Caco-2 (cell line): ENCODE data around the gene MTA3. TPM values are rescaled to one million over a fixed set of nuclear protein-coding genes. Genes with fewer than 3 reads are reported as not detected.

Experiments used
- BruUV-seq: library from RNA; stranded (reverse); fragments of 400-500 nt; replicated peaks from 2 replicates; lab custom pipeline; 2021; lab: Mats Ljungman, UMichigan
- CTCF ChIA-PET: fragments of 300-600 bp; sonication (Branson Sonifier 250); formaldehyde crosslinking; loops from one replicate; lab custom pipeline; 2022; ENCODE audit warnings: antibody characterized with exemption; lab: Charles Lee
- POLR2A ChIA-PET: fragments of 300-600 bp; sonication (Branson Sonifier 250); formaldehyde crosslinking; loops from one replicate; lab custom pipeline; 2022; ENCODE audit warnings: antibody characterized with exemption; lab: Charles Lee
- DNase-seq, 2 experiments: peaks; one replicate each; pipeline versions ENCODE4 v3.0.0 to v3.0.0-alpha.2; 2020 to 2022
- H3K27me3 ChIP-seq: replicated peaks from 2 replicates; pipeline ENCODE4 v1.6.0; 2011; ENCODE audit warnings: low read length; ENCODE audit not compliant: control insufficient read depth, insufficient read depth
- H3K36me3 ChIP-seq: 2 replicates; pipeline ENCODE4 v1.5.1; 2011; ENCODE audit warnings: low read length; ENCODE audit not compliant: control insufficient read depth, insufficient read depth
- H3K4me1 ChIP-seq: fragments of 250-450 bp; sonication (Bioruptor Pico); 2 replicates; pipeline ENCODE4 v1.5.1; 2020; ENCODE audit warnings: mild to moderate bottlenecking
- H3K4me3 ChIP-seq: 2 replicates; pipeline ENCODE4 v1.5.1; 2011; ENCODE audit warnings: low read depth, mild to moderate bottlenecking, control low read depth, low read length
- H3K9me3 ChIP-seq: fragments of 250-450 bp; sonication (Bioruptor Pico); 2 replicates; pipeline ENCODE4 v1.5.1; 2020; ENCODE audit warnings: mild to moderate bottlenecking, moderate library complexity
- H3K27ac Mint-ChIP-seq: one replicate; pipeline ENCODE4 v1.8.0; 2022; ENCODE audit warnings: mixed read lengths; ENCODE audit not compliant: unreplicated experiment
- H3K27me3 Mint-ChIP-seq: one replicate; pipeline ENCODE4 v1.8.0; 2022; ENCODE audit warnings: mixed read lengths; ENCODE audit not compliant: insufficient read depth, unreplicated experiment
- H3K36me3 Mint-ChIP-seq: one replicate; pipeline ENCODE4 v1.8.0; 2022; ENCODE audit warnings: mild to moderate bottlenecking, mixed read lengths; ENCODE audit not compliant: insufficient read depth, unreplicated experiment
- H3K4me1 Mint-ChIP-seq: one replicate; pipeline ENCODE4 v1.8.0; 2022; ENCODE audit warnings: low read depth, mixed read lengths; ENCODE audit not compliant: unreplicated experiment
- H3K4me3 Mint-ChIP-seq: one replicate; pipeline ENCODE4 v1.8.0; 2022; ENCODE audit warnings: mild to moderate bottlenecking, moderate library complexity, mixed read lengths; ENCODE audit not compliant: unreplicated experiment
- H3K9me3 Mint-ChIP-seq: one replicate; pipeline ENCODE4 v1.8.0; 2022; ENCODE audit warnings: mixed read lengths; ENCODE audit not compliant: unreplicated experiment
- intact Hi-C: fragments of 100-400 bp; cut with micrococcal nuclease; formaldehyde crosslinking; loops from one replicate; pipeline ENCODE4 v1.10.0; 2022; ENCODE audit not compliant: unreplicated experiment
- total RNA-seq: library from RNA; stranded (reverse); gene quantifications from 2 replicates; pipeline ENCODE4 v1.2.3, GENCODE V29; 2022
- TF ChIP-seq, protein P1 (sequence below), 2 experiments: fragments of 200-600 bp in 1 of 2; IDR thresholded peaks; 1 replicate in 1 of 2; 2 replicates in 1 of 2; pipeline versions ENCODE4 v1.5.1 to v1.8.0; 2011 to 2022; ENCODE audit warnings: antibody characterized with exemption in 1 of 2, control low read depth in 1 of 2, inconsistent platforms in 1 of 2, low read depth in 1 of 2, low read length in 1 of 2, mild to moderate bottlenecking in 1 of 2, moderate library complexity in 1 of 2; ENCODE audit not compliant: insufficient read depth in 1 of 2, severe bottlenecking in 1 of 2, unreplicated experiment in 1 of 2

Gene MTA3
- total RNA-seq, 1 experiment from 2014 or later, result 85.7 TPM

DNA sequence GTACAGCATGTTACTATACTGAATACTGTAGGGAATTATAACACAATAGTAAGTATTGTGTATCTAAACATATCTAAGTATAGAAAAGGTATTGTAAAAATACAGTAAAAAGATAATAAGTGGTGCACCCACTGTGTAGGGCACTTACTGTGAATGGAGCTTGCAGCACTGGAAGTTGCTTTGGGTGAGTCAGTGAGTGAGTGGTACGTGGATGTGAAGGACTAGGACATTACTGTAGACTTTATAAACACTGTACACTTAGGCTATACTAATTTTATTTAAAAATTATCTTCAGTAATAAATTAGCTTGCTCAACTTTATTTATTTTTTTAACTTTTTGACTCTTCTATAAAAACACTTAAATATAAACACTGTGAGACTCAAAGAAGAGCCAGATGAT lies 82.6 kb downstream of the MTA3 start:
- no peak for DNase-seq
- peaks cover 7% of the 10 kb centered on the region for H3K4me1 Mint-ChIP-seq
- H3K36me3 Mint-ChIP-seq, result peaks cover 13% of the 10 kb centered on the region
- Histone ChIP-seq H3K4me3 (no peak overlapping the region), H3K36me3 (no peaks in the 10 kb centered on the region), H3K4me1 (no peaks in the 10 kb centered on the region), H3K27me3 (no peaks in the 10 kb centered on the region), H3K9me3 (no peaks in the 10 kb centered on the region)
- POLR2A ChIA-PET, result no interaction called here
- H3K4me3 Mint-ChIP-seq, result no peak overlapping the region
- H3K27me3 Mint-ChIP-seq, result no peaks in the 10 kb centered on the region
- intact Hi-C loops, result no loop called here
- no peaks in the 10 kb centered on the region for H3K9me3 Mint-ChIP-seq
- TF ChIP-seq, protein P1, sequence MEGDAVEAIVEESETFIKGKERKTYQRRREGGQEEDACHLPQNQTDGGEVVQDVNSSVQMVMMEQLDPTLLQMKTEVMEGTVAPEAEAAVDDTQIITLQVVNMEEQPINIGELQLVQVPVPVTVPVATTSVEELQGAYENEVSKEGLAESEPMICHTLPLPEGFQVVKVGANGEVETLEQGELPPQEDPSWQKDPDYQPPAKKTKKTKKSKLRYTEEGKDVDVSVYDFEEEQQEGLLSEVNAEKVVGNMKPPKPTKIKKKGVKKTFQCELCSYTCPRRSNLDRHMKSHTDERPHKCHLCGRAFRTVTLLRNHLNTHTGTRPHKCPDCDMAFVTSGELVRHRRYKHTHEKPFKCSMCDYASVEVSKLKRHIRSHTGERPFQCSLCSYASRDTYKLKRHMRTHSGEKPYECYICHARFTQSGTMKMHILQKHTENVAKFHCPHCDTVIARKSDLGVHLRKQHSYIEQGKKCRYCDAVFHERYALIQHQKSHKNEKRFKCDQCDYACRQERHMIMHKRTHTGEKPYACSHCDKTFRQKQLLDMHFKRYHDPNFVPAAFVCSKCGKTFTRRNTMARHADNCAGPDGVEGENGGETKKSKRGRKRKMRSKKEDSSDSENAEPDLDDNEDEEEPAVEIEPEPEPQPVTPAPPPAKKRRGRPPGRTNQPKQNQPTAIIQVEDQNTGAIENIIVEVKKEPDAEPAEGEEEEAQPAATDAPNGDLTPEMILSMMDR (IDR thresholded peaks at IDR 0.05; ENCODE audit: insufficient read depth in 1 of 2, low read depth in 1 of 2, low read length in 1 of 2, severe bottlenecking in 1 of 2, unreplicated experiment in 1 of 2), result no peak
- H3K27ac Mint-ChIP-seq, result no peak overlapping the region
- CTCF ChIA-PET, result no interaction called here
- BruUV-seq, result no TSS peak

DNA sequence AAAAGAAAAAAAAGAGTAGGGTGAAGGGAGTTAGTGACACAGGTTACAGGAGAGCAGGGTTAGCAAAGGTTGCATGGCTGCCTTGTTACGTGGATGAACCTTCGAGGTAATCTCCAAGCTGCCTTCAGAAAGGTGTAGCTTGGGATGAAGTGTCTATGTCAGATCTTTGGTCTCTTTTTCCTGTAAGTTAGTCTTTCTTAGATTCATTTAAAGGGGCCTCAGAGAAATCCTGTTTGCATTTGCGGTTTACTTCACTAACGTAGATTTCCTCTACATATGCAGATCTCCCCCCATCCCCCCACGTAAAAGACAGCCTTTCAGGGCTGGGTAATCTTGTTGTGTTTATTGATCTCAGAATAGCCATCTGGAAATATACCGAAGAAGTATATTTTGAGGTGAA lies 83.7 kb downstream of the MTA3 start:
- intact Hi-C loops, result no loop called here
- H3K4me3 ChIP-seq, result no peak overlapping the region
- ChIA-PET CTCF (no interaction called here), POLR2A (no interaction called here)
- H3K36me3 Mint-ChIP-seq, result peaks cover 4% of the 10 kb centered on the region
- BruUV-seq, result no TSS peak
- TF ChIP-seq, protein P1 (IDR thresholded peaks at IDR 0.05; ENCODE audit: insufficient read depth in 1 of 2, low read depth in 1 of 2, low read length in 1 of 2, severe bottlenecking in 1 of 2, unreplicated experiment in 1 of 2), result no peak
- H3K4me3 Mint-ChIP-seq, result no peak overlapping the region
- no peaks in the 10 kb centered on the region for H3K9me3 Mint-ChIP-seq
- no peaks in the 10 kb centered on the region for H3K9me3 ChIP-seq
- peaks cover 7% of the 10 kb centered on the region for H3K4me1 Mint-ChIP-seq
- no peaks in the 10 kb centered on the region for H3K36me3 ChIP-seq
- no peaks in the 10 kb centered on the region for H3K4me1 ChIP-seq
- H3K27me3 Mint-ChIP-seq, result no peaks in the 10 kb centered on the region
- no peak for DNase-seq
- H3K27me3 ChIP-seq, result no peaks in the 10 kb centered on the region
- no peak overlapping the region for H3K27ac Mint-ChIP-seq

GRCh38 chr2:42653039-42653438 lies 84.6 kb downstream of the MTA3 start:
- Mint-ChIP-seq H3K27me3 (no peaks in the 10 kb centered on the region), H3K36me3 (peaks cover 6% of the 10 kb centered on the region), H3K4me1 (peaks cover 8% of the 10 kb centered on the region), H3K4me3 (no peak overlapping the region), H3K9me3 (no peaks in the 10 kb centered on the region), H3K27ac (no peak overlapping the region)
- POLR2A ChIA-PET, result no interaction called here
- CTCF ChIA-PET, result interaction anchor here (0.6 kb wide), 1 partner anchor 130 kb away, joined by 4 read pairs; no protein-coding TSS in a partner anchor
- TF ChIP-seq, protein P1 (IDR thresholded peaks at IDR 0.05; ENCODE audit: insufficient read depth in 1 of 2, low read depth in 1 of 2, low read length in 1 of 2, severe bottlenecking in 1 of 2, unreplicated experiment in 1 of 2), result no peak
- Histone ChIP-seq H3K27me3 (no peaks in the 10 kb centered on the region), H3K36me3 (no peaks in the 10 kb centered on the region), H3K9me3 (no peaks in the 10 kb centered on the region), H3K4me1 (no peaks in the 10 kb centered on the region), H3K4me3 (no peak overlapping the region)
- DNase-seq, result no peak
- intact Hi-C loops, result no loop called here
- BruUV-seq, result no TSS peak
